HUES64 (cell line): ENCODE results near the gene CTR9.
A peak's percentile ranks its signal among the peaks of the same experiment; 100 is the strongest.

Experiments used
- H3K27ac ChIP-seq: 2 replicates; pipeline ENCODE4 v1.7.0; 2013; ENCODE audit warnings: low read depth, low read length, inconsistent platforms
- H3K27me3 ChIP-seq: 2 replicates; pipeline ENCODE4 v1.6.1; 2013; ENCODE audit warnings: mild to moderate bottlenecking, low read length; ENCODE audit not compliant: insufficient read depth
- H3K36me3 ChIP-seq: 2 replicates; pipeline ENCODE4 v1.6.1; 2013; ENCODE audit warnings: mild to moderate bottlenecking, low read length; ENCODE audit not compliant: insufficient read depth
- H3K4me1 ChIP-seq: 2 replicates; pipeline ENCODE4 v1.6.1; 2013; ENCODE audit warnings: mild to moderate bottlenecking, low read length, moderate library complexity; ENCODE audit not compliant: insufficient read depth
- H3K4me3 ChIP-seq: 2 replicates; pipeline ENCODE4 v1.5.1; 2013; ENCODE audit warnings: mild to moderate bottlenecking, low read length, moderate library complexity
- H3K9ac ChIP-seq: 2 replicates; pipeline ENCODE4 v1.6.1; 2013; ENCODE audit warnings: mild to moderate bottlenecking, low read depth, low read length
- H3K9me3 ChIP-seq: 2 replicates; pipeline ENCODE4 v1.6.1; 2013; ENCODE audit warnings: low read depth, low read length; ENCODE audit not compliant: insufficient read depth
- WGBS: fragments of 150-250, 120-280 bp; methylation state at CpG from one replicate; pipeline ENCODE4 v1.1.7; 2013; ENCODE audit warnings: missing lambda C conversion rate; 5-methylcytosine and 5-hydroxymethylcytosine counted together

CTR9 gene

GRCh38 chr11:10784232-10785145 lies 33.4 kb downstream of the CTR9 start:
- 67% methylated on average over 9 of the region's 10 CpGs for WGBS
- Histone ChIP-seq H3K9me3 (no peaks in the 10 kb centered on the region), H3K27ac (no peak overlapping the region), H3K4me1 (peaks cover 6% of the 10 kb centered on the region; the same call in 1 of the 2 replicates), H3K9ac (no peak overlapping the region), H3K36me3 (peaks cover 5% of the 10 kb centered on the region), H3K4me3 (no peak overlapping the region), H3K27me3 (no peaks in the 10 kb centered on the region)

GRCh38 chr11:10785146-10785474 lies 34.1 kb downstream of the CTR9 start:
- no peak overlapping the region for H3K27ac ChIP-seq
- no peaks in the 10 kb centered on the region for H3K36me3 ChIP-seq
- H3K9ac ChIP-seq, result no peak overlapping the region
- 72% methylated on average over 4 of the region's 4 CpGs for WGBS
- no peaks in the 10 kb centered on the region for H3K9me3 ChIP-seq
- H3K4me1 ChIP-seq, result peaks cover 6% of the 10 kb centered on the region; the same call in 1 of the 2 replicates
- no peaks in the 10 kb centered on the region for H3K27me3 ChIP-seq
- H3K4me3 ChIP-seq, result no peak overlapping the region

- H3K4me3 ChIP-seq, result no peak overlapping the region
- 97% methylated on average over 5 of the region's 5 CpGs for WGBS
- no peaks in the 10 kb centered on the region for H3K27me3 ChIP-seq
- no peak overlapping the region for H3K9ac ChIP-seq
- H3K4me1 ChIP-seq, result peaks cover 6% of the 10 kb centered on the region; the same call in 1 of the 2 replicates
- H3K9me3 ChIP-seq, result no peaks in the 10 kb centered on the region
- no peaks in the 10 kb centered on the region for H3K36me3 ChIP-seq
- H3K27ac ChIP-seq, result no peak overlapping the region
Observed at GRCh38 chr11:10786451-10786850, 35.4 kb downstream of the CTR9 start.

DNA sequence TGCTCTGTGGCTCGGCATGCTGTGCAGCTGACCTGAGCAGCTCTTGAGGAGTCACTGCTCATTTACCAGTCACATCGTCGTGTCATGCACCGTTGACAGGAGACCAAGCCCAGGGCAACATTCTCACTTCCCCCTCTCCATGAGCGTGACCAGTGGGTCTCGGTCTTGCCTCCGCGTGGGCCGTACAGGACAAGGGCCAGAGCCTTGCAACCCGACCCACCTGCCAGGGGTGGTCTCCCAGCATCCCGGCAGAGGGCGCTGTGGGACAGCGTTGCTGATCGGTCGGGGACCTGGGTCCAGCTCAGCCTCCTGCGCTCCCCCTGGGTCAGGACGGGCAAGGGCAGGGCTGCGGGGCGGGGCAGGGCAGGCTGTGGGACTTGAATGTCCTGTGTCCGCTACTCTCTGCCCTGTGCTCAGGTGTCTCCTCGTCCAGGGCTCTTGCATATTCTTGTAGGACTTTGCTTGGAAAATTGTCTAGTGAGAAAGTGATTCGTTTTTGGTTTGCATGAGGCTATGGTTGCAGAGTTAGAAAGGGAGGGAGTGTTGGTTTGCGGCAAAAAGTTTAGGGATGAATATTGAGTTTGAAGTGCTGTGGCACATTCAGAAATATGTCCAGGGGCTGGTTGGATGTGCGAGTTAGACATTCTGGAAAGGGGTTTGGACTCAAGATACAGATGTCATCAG lies 41.5 kb downstream of the CTR9 start:
- WGBS, result 18% methylated on average over 24 of the region's 24 CpGs
- no peak overlapping the region for H3K27ac ChIP-seq
- peaks cover 3% of the 10 kb centered on the region; the same call in 1 of the 2 replicates for H3K27me3 ChIP-seq
- no peak overlapping the region; the same call in 1 of the 2 replicates for H3K4me3 ChIP-seq
- peaks cover 18% of the 10 kb centered on the region for H3K36me3 ChIP-seq
- no peaks in the 10 kb centered on the region for H3K4me1 ChIP-seq
- H3K9ac ChIP-seq, result no peak overlapping the region
- no peaks in the 10 kb centered on the region for H3K9me3 ChIP-seq

GRCh38 chr11:10793470-10794255 lies 42.6 kb downstream of the CTR9 start:
- Histone ChIP-seq H3K9me3 (no peaks in the 10 kb centered on the region), H3K4me1 (no peaks in the 10 kb centered on the region), H3K36me3 (peaks cover 30% of the 10 kb centered on the region), H3K27me3 (peaks cover 3% of the 10 kb centered on the region; the same call in 1 of the 2 replicates), H3K4me3 (no peak overlapping the region), H3K9ac (no peak overlapping the region), H3K27ac (no peak overlapping the region)
- WGBS, result 89% methylated on average over 10 of the region's 11 CpGs

- H3K4me1 ChIP-seq, result no peaks in the 10 kb centered on the region
- no peak overlapping the region for H3K9ac ChIP-seq
- H3K27me3 ChIP-seq, result peaks cover 3% of the 10 kb centered on the region; the same call in 1 of the 2 replicates
- WGBS, result 98% methylated on average over 2 of the region's 2 CpGs
- H3K9me3 ChIP-seq, result no peaks in the 10 kb centered on the region
- H3K27ac ChIP-seq, result peak overlapping the region; percentile 9; the same call in 1 of the 2 replicates
- peaks cover 55% of the 10 kb centered on the region for H3K36me3 ChIP-seq
- H3K4me3 ChIP-seq, result no peak overlapping the region
Observed at GRCh38 chr11:10796191-10796590, 45.1 kb downstream of the CTR9 start.

DNA sequence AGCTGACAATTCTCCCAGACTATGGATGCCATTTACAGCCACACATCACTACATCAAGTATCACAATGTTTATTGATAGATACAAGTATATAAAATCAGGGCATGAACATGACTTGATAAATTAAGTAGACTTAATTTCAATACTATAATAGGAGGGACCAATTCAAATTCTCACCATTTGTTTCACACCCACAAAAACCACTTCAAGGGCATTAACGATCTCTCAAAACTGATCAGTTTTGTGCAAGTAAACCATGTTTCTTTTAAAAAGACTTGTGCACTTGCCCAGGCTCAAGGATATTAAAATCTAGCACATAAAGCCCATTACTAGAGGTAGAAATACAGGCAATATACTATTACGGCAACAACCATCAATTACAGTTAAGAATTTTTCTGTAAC lies 46.0 kb downstream of the CTR9 start:
- Histone ChIP-seq H3K27me3 (peaks cover 3% of the 10 kb centered on the region; the same call in 1 of the 2 replicates), H3K36me3 (peaks cover 63% of the 10 kb centered on the region), H3K4me1 (no peaks in the 10 kb centered on the region), H3K27ac (no peak overlapping the region), H3K9ac (no peak overlapping the region), H3K9me3 (no peaks in the 10 kb centered on the region), H3K4me3 (no peak overlapping the region)
- 100% methylated on average over 2 of the region's 2 CpGs for WGBS

GRCh38 chr11:10797531-10797930 lies 46.5 kb downstream of the CTR9 start:
- Histone ChIP-seq H3K9ac (no peak overlapping the region), H3K27ac (no peak overlapping the region)
- WGBS, result 96% methylated on average over 3 of the region's 3 CpGs

GRCh38 chr11:10798330-10798928 lies 47.4 kb downstream of the CTR9 start:
- no peak overlapping the region for H3K27ac ChIP-seq
- peaks cover 77% of the 10 kb centered on the region for H3K36me3 ChIP-seq
- no peak overlapping the region for H3K9ac ChIP-seq
- 91% methylated on average over 4 of the region's 4 CpGs for WGBS
- H3K27me3 ChIP-seq, result no peaks in the 10 kb centered on the region
- no peaks in the 10 kb centered on the region for H3K4me1 ChIP-seq
- no peak overlapping the region for H3K4me3 ChIP-seq
- H3K9me3 ChIP-seq, result no peaks in the 10 kb centered on the region

More at GRCh38 chr11:10797531-10797930, 46.5 kb downstream of the CTR9 start:
- H3K9me3 ChIP-seq, result no peaks in the 10 kb centered on the region
- peaks cover 3% of the 10 kb centered on the region; the same call in 1 of the 2 replicates for H3K27me3 ChIP-seq
- H3K36me3 ChIP-seq, result peaks cover 68% of the 10 kb centered on the region
- no peaks in the 10 kb centered on the region for H3K4me1 ChIP-seq
- H3K4me3 ChIP-seq, result no peak overlapping the region

- Histone ChIP-seq H3K9me3 (no peaks in the 10 kb centered on the region), H3K9ac (no peak overlapping the region), H3K4me3 (no peak overlapping the region), H3K27me3 (no peaks in the 10 kb centered on the region), H3K4me1 (no peaks in the 10 kb centered on the region), H3K27ac (no peak overlapping the region), H3K36me3 (peaks cover 96% of the 10 kb centered on the region)
- 95% methylated on average over 2 of the region's 2 CpGs for WGBS
Observed at GRCh38 chr11:10800292-10800691, 49.2 kb downstream of the CTR9 start.
